IMR-90 (cell line): ENCODE results near the gene NR5A1. TPM values are rescaled to one million over a fixed set of nuclear protein-coding genes. Genes with fewer than 3 reads are reported as not detected.
A peak's percentile ranks its signal among the peaks of the same experiment; 100 is the strongest.

Experiments
- ATAC-seq: fragments of 200-7000 bp; cut with Tn5 transposase; 2 replicates; pipeline ENCODE4 v1.9.1; 2020; ENCODE audit warnings: low read depth, mild to moderate bottlenecking, moderate library complexity
- BruUV-seq: library from RNA; stranded (reverse); fragments of 400-500 nt; replicated peaks from 2 replicates; lab custom pipeline; 2021; lab: Mats Ljungman, UMichigan
- CTCF ChIA-PET: fragments of 300-600 bp; formaldehyde crosslinking; extraction: SDS; loops from one replicate; lab custom pipeline; 2021; ENCODE audit warnings: antibody characterized with exemption; lab: Yijun Ruan, JAX
- POLR2A ChIA-PET: fragments of 300-600 bp; sonication (Branson Sonifier 250); formaldehyde crosslinking; loops from one replicate; lab custom pipeline; 2022; ENCODE audit warnings: antibody characterized with exemption; ENCODE audit not compliant: unreplicated experiment; lab: Charles Lee
- DNase-seq: peaks from one replicate; pipeline ENCODE4 v3.0.0; 2013
- H2AFZ ChIP-seq: replicated peaks from 2 replicates; pipeline ENCODE3; 2013; ENCODE audit warnings: low read length, mild to moderate bottlenecking; ENCODE audit not compliant: poor library complexity
- H2AK5ac ChIP-seq: 2 replicates; pipeline ENCODE4 v1.6.1; 2013; ENCODE audit warnings: low read depth, low read length, inconsistent platforms
- H2AK9ac ChIP-seq: replicated peaks from 2 replicates; pipeline ENCODE3; 2013; ENCODE audit warnings: mild to moderate bottlenecking, low read depth, low read length, moderate library complexity; ENCODE audit not compliant: poor library complexity
- H2BK120ac ChIP-seq: 2 replicates; pipeline ENCODE4 v1.6.1; 2013; ENCODE audit warnings: low read depth, low read length, inconsistent platforms
- H2BK15ac ChIP-seq: 3 replicates; pipeline ENCODE4 v1.6.1; 2013; ENCODE audit warnings: low read depth, low read length, inconsistent platforms
- H2BK20ac ChIP-seq: 2 replicates; pipeline ENCODE4 v1.6.1; 2013; ENCODE audit warnings: low read depth, mild to moderate bottlenecking, inconsistent platforms, low read length, moderate library complexity
- H2BK5ac ChIP-seq: 2 replicates; pipeline ENCODE4 v1.6.1; 2013; ENCODE audit warnings: mild to moderate bottlenecking, low read depth, low read length, inconsistent platforms; ENCODE audit not compliant: poor library complexity, severe bottlenecking
- H3K14ac ChIP-seq: replicated peaks from 2 replicates; pipeline ENCODE4 v1.6.1; 2013; ENCODE audit warnings: low read depth, low read length, inconsistent platforms
- H3K18ac ChIP-seq: 2 replicates; pipeline ENCODE4 v1.6.1; 2013; ENCODE audit warnings: low read depth, low read length, control low read depth
- H3K23ac ChIP-seq: 2 replicates; pipeline ENCODE4 v1.6.1; 2013; ENCODE audit warnings: low read depth, low read length, inconsistent platforms
- H3K27ac ChIP-seq: 2 replicates; pipeline ENCODE4 v1.5.1; 2013; ENCODE audit warnings: mild to moderate bottlenecking, control low read depth, low read length; ENCODE audit not compliant: insufficient read depth
- H3K27me3 ChIP-seq: 2 replicates; pipeline ENCODE4 v1.6.1; 2013; ENCODE audit warnings: low read length; ENCODE audit not compliant: control insufficient read depth, insufficient read depth
- H3K36me3 ChIP-seq: 2 replicates; pipeline ENCODE4 v1.6.1; 2013; ENCODE audit warnings: low read length, mixed read lengths; ENCODE audit not compliant: control insufficient read depth, insufficient read depth
- H3K4ac ChIP-seq: 2 replicates; pipeline ENCODE4 v1.6.1; 2013; ENCODE audit warnings: low read depth, low read length, inconsistent platforms
- H3K4me1 ChIP-seq: 2 replicates; pipeline ENCODE4 v1.6.1; 2013; ENCODE audit warnings: low read length, mixed read lengths; ENCODE audit not compliant: control insufficient read depth, insufficient read depth
- H3K4me2 ChIP-seq: 2 replicates; pipeline ENCODE4 v1.6.1; 2013; ENCODE audit warnings: low read depth, mild to moderate bottlenecking, control low read depth, low read length, moderate library complexity
- H3K4me3 ChIP-seq: 2 replicates; pipeline ENCODE4 v1.5.1; 2013; ENCODE audit warnings: low read depth, mild to moderate bottlenecking, control low read depth, low read length, moderate library complexity; ENCODE audit not compliant: insufficient read depth
- H3K56ac ChIP-seq: 2 replicates; pipeline ENCODE4 v1.6.1; 2013; ENCODE audit warnings: low read length, inconsistent platforms; ENCODE audit not compliant: insufficient read depth; ENCODE audit errors: extremely low read depth
- H3K79me1 ChIP-seq, 2 experiments: 2 replicates each; pipeline ENCODE4 v1.6.1; 2013; ENCODE audit warnings: low read length in 2 of 2, inconsistent platforms in 1 of 2, low read depth in 1 of 2
- H3K9ac ChIP-seq: 2 replicates; pipeline ENCODE4 v1.6.1; 2013; ENCODE audit warnings: low read depth, low read length, control low read depth
- H3K9me1 ChIP-seq: 2 replicates; pipeline ENCODE4 v1.6.1; 2013; ENCODE audit warnings: low read length, inconsistent platforms; ENCODE audit not compliant: insufficient read depth
- H3K9me3 ChIP-seq: 2 replicates; pipeline ENCODE4 v1.6.1; 2013; ENCODE audit warnings: low read length; ENCODE audit not compliant: control insufficient read depth, insufficient read depth
- H4K20me1 ChIP-seq: 2 replicates; pipeline ENCODE4 v1.6.1; 2013; ENCODE audit warnings: low read length, inconsistent platforms; ENCODE audit not compliant: insufficient read depth
- H4K5ac ChIP-seq: 2 replicates; pipeline ENCODE4 v1.6.1; 2013; ENCODE audit warnings: mild to moderate bottlenecking, low read depth, low read length, control low read depth
- H4K8ac ChIP-seq, 2 experiments: 2 replicates each; pipeline ENCODE4 v1.6.1; 2013; ENCODE audit warnings: low read depth in 2 of 2, low read length in 2 of 2, control low read depth in 1 of 2, inconsistent platforms in 1 of 2
- H4K91ac ChIP-seq: 2 replicates; pipeline ENCODE4 v1.6.1; 2013; ENCODE audit warnings: low read depth, low read length, inconsistent platforms; ENCODE audit not compliant: insufficient read depth
- CEBPB ChIP-seq: IDR thresholded peaks from 2 replicates; pipeline ENCODE4 v1.6.1; 2012; ENCODE audit warnings: low read depth, low read length, improper control_type of control experiment
- CHD1 ChIP-seq: IDR thresholded peaks from 2 replicates; pipeline ENCODE4 v1.6.1; 2012; ENCODE audit warnings: low read depth, low read length, improper control_type of control experiment
- FOS ChIP-seq: fragments of 150-350 bp; IDR thresholded peaks from 2 replicates; pipeline ENCODE4 v1.6.1; 2016; ENCODE audit warnings: low read depth, low read length
- MAFK ChIP-seq: IDR thresholded peaks from 2 replicates; pipeline ENCODE4 v1.6.1; 2012; ENCODE audit warnings: low read depth, low read length, improper control_type of control experiment
- MAZ ChIP-seq: IDR thresholded peaks from 2 replicates; pipeline ENCODE4 v1.6.1; 2012; ENCODE audit warnings: low read depth, mild to moderate bottlenecking, low read length, improper control_type of control experiment, moderate library complexity, borderline replicate concordance
- MXI1 ChIP-seq: IDR thresholded peaks from 2 replicates; pipeline ENCODE4 v1.6.1; 2012; ENCODE audit warnings: low read depth, mild to moderate bottlenecking, low read length, moderate library complexity, borderline replicate concordance
- NFE2L2 ChIP-seq: fragments of 150-350 bp; IDR thresholded peaks from 2 replicates; pipeline ENCODE4 v1.6.1; 2016; ENCODE audit warnings: low read depth, mild to moderate bottlenecking, low read length
- POLR2A ChIP-seq: IDR thresholded peaks from 2 replicates; pipeline ENCODE4 v1.6.1; 2012; ENCODE audit warnings: mild to moderate bottlenecking, low read depth, low read length
- RAD21 ChIP-seq: IDR thresholded peaks from 2 replicates; pipeline ENCODE4 v1.6.1; 2012; ENCODE audit warnings: low read length, improper control_type of control experiment
- RCOR1 ChIP-seq: IDR thresholded peaks from 2 replicates; pipeline ENCODE4 v1.6.1; 2012; ENCODE audit warnings: mild to moderate bottlenecking, low read length, improper control_type of control experiment; ENCODE audit not compliant: insufficient replicate concordance
- RFX5 ChIP-seq: IDR thresholded peaks from 2 replicates; pipeline ENCODE4 v1.8.0; 2012; ENCODE audit warnings: low read depth, mild to moderate bottlenecking, low read length, moderate library complexity
- SMC3 ChIP-seq: fragments of 150-350 bp; IDR thresholded peaks from 2 replicates; pipeline ENCODE4 v1.6.1; 2016; ENCODE audit warnings: low read depth, mild to moderate bottlenecking, antibody characterized with exemption, low read length, moderate library complexity
- WGBS, 2 experiments: methylation state at CpG; one replicate each; pipeline versions ENCODE4 v1.1.5 to v1.1.7; 2013; ENCODE audit warnings: missing lambda C conversion rate in 2 of 2; ENCODE audit not compliant: insufficient read length in 1 of 2; ENCODE audit errors: extremely low coverage in 2 of 2; 5-methylcytosine and 5-hydroxymethylcytosine counted together
- dilution Hi-C: fragments of 300-500 bp; cut with HindIII; formaldehyde crosslinking; loops from one replicate; pipeline ENCODE4 v1.14.3; 2018; ENCODE audit warnings: low sequenced_read_pairs; ENCODE audit not compliant: unreplicated experiment
- in situ Hi-C: fragments of 300-500 bp; cut with MboI; formaldehyde crosslinking; loops from 3 replicates; pipeline ENCODE4 v1.14.3; 2019; ENCODE audit warnings: low sequenced_read_pairs, inconsistent platforms, mixed read lengths
- intact Hi-C: fragments of 100-400 bp; cut with micrococcal nuclease; formaldehyde crosslinking; loops from 2 replicates; pipeline ENCODE4 v1.10.0; 2022
- polyA plus RNA-seq, 3 experiments: library from polyadenylated mRNA; depleted of rRNA; stranded (reverse); fragments of >200 nt; gene quantifications; 2 replicates each; pipeline ENCODE4 v1.2.3, GENCODE V29; 2012; ENCODE audit warnings: low replicate concordance in 1 of 3
- total RNA-seq: library from RNA; depleted of rRNA; stranded (reverse); fragments of >200 nt; gene quantifications from 2 replicates; pipeline ENCODE4 v1.2.3, GENCODE V29; 2012
- TF ChIP-seq, protein P1 (sequence below): fragments of 150-350 bp; IDR thresholded peaks from 2 replicates; pipeline ENCODE4 v1.6.1; 2017; ENCODE audit warnings: mild to moderate bottlenecking, antibody characterized with exemption, low read length, low read depth
- TF ChIP-seq, protein P2 (sequence below): conservative IDR thresholded peaks from 2 replicates; pipeline ENCODE4 v1.5.1; 2012; ENCODE audit warnings: mild to moderate bottlenecking, low read depth, low read length, improper control_type of control experiment
- TF ChIP-seq, protein P3 (sequence below): fragments of 150-350 bp; IDR thresholded peaks from 2 replicates; pipeline ENCODE4 v1.6.1; 2016; ENCODE audit warnings: low read depth, mild to moderate bottlenecking, low read length, moderate library complexity, borderline replicate concordance

Gene NR5A1
- total and polyA plus RNA-seq, 2 of the 4 experiments (the other 2 are of a cell fraction) = not detected

DNA sequence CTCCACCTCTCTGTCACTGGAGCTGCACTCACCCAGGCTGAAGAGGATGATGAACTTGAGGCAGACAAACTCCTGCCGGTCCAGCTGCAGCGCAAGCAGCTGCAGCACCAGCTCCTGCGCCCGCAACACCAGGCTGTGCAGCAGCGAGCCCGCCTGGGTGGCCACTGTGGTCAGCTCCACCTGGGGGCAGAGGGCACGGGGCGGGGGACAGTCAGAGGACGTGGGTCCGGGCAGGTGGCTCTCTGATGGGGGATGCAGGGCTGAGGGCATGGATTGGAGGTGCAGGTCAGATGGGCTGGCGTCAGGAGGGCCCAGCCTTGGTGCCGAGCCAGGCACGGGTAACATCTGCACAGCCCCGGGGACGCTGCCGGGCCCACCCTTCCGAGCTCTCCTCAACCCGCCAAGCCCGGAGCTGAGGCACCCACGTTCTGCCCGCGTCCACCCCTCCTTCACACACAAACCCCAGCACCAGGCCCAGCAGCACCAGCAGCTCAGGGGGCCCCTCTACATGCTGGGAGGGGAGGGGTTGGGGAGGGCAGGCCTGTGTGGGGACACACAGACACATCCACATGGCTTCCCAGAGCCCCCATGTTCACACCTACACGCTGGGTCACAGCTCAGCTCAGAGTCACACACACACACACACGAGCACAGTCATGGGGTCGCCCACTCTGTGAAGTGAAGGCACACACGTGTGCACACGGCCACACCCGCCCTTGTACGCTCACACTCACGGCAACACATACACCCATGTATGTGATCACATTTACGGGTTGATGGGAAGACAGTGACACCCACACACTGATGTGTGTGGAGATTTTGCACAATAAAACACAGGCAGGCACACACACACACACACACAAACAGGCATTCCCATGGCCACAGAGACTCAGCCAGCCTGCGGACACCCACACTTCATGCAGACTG, 15.9 kb downstream of the NR5A1 start:
- ChIA-PET CTCF (no interaction called here), POLR2A (no interaction called here)
- Histone ChIP-seq H3K36me3 (no peaks in the 10 kb centered on the region), H2BK15ac (no peak overlapping the region), H3K23ac (no peak overlapping the region), H3K9ac (no peak overlapping the region), H3K4ac (no peak overlapping the region), H2BK120ac (no peak overlapping the region), H2AK9ac (no peak overlapping the region), H3K4me1 (no peaks in the 10 kb centered on the region), H4K5ac (no peak overlapping the region), H3K56ac (no peak overlapping the region), H3K9me3 (no peaks in the 10 kb centered on the region), H2AFZ (peak overlapping the region; percentile 33), H3K9me1 (no peaks in the 10 kb centered on the region), H2BK20ac (no peak overlapping the region), H4K91ac (no peak overlapping the region), H2BK5ac (no peak overlapping the region), H4K8ac (no peak overlapping the region), H3K4me2 (no peak overlapping the region), H3K18ac (no peak overlapping the region), H3K27me3 (peaks cover 79% of the 10 kb centered on the region), H2AK5ac (no peak overlapping the region), H3K79me1 (no peaks in the 10 kb centered on the region), H3K4me3 (no peak overlapping the region), H3K27ac (no peak overlapping the region), H4K20me1 (no peaks in the 10 kb centered on the region), H3K14ac (no peak overlapping the region)
- dilution Hi-C loops = no loop called here
- WGBS, 2 experiments = 100% methylated on average over 3 of the region's 32 CpGs; no CpG with 5 or more reads in 1 of the 2 experiments
- ATAC-seq (no peak), DNase-seq (no peak)
- intact Hi-C loops = no loop called here
- in situ Hi-C loops = no loop called here
- no TSS peak for BruUV-seq
- TF ChIP-seq RCOR1 (no peak), SMC3 (no peak), NFE2L2 (no peak), CHD1 (no peak), RAD21 (no peak), MXI1 (no peak), RFX5 (no peak), FOS (no peak), MAZ (no peak), MAFK (no peak), POLR2A (no peak), CEBPB (no peak)
- TF ChIP-seq, protein P1, sequence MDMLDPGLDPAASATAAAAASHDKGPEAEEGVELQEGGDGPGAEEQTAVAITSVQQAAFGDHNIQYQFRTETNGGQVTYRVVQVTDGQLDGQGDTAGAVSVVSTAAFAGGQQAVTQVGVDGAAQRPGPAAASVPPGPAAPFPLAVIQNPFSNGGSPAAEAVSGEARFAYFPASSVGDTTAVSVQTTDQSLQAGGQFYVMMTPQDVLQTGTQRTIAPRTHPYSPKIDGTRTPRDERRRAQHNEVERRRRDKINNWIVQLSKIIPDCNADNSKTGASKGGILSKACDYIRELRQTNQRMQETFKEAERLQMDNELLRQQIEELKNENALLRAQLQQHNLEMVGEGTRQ = no peak
- TF ChIP-seq, protein P2, sequence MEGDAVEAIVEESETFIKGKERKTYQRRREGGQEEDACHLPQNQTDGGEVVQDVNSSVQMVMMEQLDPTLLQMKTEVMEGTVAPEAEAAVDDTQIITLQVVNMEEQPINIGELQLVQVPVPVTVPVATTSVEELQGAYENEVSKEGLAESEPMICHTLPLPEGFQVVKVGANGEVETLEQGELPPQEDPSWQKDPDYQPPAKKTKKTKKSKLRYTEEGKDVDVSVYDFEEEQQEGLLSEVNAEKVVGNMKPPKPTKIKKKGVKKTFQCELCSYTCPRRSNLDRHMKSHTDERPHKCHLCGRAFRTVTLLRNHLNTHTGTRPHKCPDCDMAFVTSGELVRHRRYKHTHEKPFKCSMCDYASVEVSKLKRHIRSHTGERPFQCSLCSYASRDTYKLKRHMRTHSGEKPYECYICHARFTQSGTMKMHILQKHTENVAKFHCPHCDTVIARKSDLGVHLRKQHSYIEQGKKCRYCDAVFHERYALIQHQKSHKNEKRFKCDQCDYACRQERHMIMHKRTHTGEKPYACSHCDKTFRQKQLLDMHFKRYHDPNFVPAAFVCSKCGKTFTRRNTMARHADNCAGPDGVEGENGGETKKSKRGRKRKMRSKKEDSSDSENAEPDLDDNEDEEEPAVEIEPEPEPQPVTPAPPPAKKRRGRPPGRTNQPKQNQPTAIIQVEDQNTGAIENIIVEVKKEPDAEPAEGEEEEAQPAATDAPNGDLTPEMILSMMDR = no peak
- TF ChIP-seq, protein P3, sequence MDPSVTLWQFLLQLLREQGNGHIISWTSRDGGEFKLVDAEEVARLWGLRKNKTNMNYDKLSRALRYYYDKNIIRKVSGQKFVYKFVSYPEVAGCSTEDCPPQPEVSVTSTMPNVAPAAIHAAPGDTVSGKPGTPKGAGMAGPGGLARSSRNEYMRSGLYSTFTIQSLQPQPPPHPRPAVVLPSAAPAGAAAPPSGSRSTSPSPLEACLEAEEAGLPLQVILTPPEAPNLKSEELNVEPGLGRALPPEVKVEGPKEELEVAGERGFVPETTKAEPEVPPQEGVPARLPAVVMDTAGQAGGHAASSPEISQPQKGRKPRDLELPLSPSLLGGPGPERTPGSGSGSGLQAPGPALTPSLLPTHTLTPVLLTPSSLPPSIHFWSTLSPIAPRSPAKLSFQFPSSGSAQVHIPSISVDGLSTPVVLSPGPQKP = no peak
